GM12878 (cell line): ENCODE measurements around the gene DNAJC2. TPM values are rescaled to one million over a fixed set of nuclear protein-coding genes. Genes with fewer than 3 reads are reported as not detected.

ENCODE experiments used
- ATAC-seq: fragments of 200-7000 bp; cut with Tn5 transposase; 3 replicates; pipeline ENCODE4 v1.9.1; 2020; ENCODE audit warnings: mild to moderate bottlenecking, moderate library complexity
- BruUV-seq: library from RNA; stranded (reverse); fragments of 400-500 nt; replicated peaks from 2 replicates; lab custom pipeline; 2021; lab: Mats Ljungman, UMichigan
- CTCF ChIA-PET: fragments of 300-600 bp; sonication (Branson Sonifier 250); formaldehyde crosslinking; extraction: SDS; loops from one replicate; lab custom pipeline; 2021; ENCODE audit warnings: inconsistent platforms; lab: Yijun Ruan, JAX
- POLR2A ChIA-PET: fragments of 350-600 bp; formaldehyde crosslinking; extraction: SDS; loops from one replicate; lab custom pipeline; 2021; ENCODE audit warnings: inconsistent platforms; lab: Charles Lee
- RAD21 ChIA-PET: fragments of 300-600 bp; sonication (Branson Sonifier 250); formaldehyde crosslinking; loops from one replicate; lab custom pipeline; 2023; ENCODE audit warnings: antibody characterized with exemption; ENCODE audit not compliant: unreplicated experiment; lab: Charles Lee
- SMC1A ChIA-PET: fragments of 300-600 bp; sonication (Branson Sonifier 250); formaldehyde crosslinking; loops from one replicate; lab custom pipeline; 2023; ENCODE audit not compliant: unreplicated experiment, uncharacterized antibody; lab: Charles Lee
- DNase-seq: peaks from one replicate; pipeline ENCODE4 v3.0.0-alpha.2; 2011; ENCODE audit warnings: low read depth, low spot score
- FAIRE-seq: peaks from 3 replicates; lab custom pipeline; 2011; peaks lifted over from hg19 to GRCh38; lab: Jason Lieb, UNC
- H2AFZ ChIP-seq: 2 replicates; pipeline ENCODE4 v1.6.0; 2011; ENCODE audit warnings: low read depth, low read length, control low read depth; ENCODE audit not compliant: control insufficient read depth
- H3K27ac ChIP-seq: 2 replicates; pipeline ENCODE4 v1.5.1; 2011; ENCODE audit warnings: control low read depth; ENCODE audit not compliant: control insufficient read depth, insufficient read depth
- H3K27me3 ChIP-seq, 2 experiments: replicated peaks in 1 of 2; 2 replicates each; pipeline versions ENCODE4 v1.6.0 to v1.6.1; 2011; ENCODE audit warnings: low read length in 1 of 2; ENCODE audit not compliant: control insufficient read depth in 2 of 2, insufficient read depth in 2 of 2
- H3K36me3 ChIP-seq, 2 experiments: 2 replicates each; pipeline ENCODE4 v1.5.1; 2011; ENCODE audit warnings: low read length in 1 of 2; ENCODE audit not compliant: control insufficient read depth in 2 of 2, insufficient read depth in 2 of 2
- H3K4me1 ChIP-seq: 2 replicates; pipeline ENCODE4 v1.6.1; 2011; ENCODE audit warnings: mild to moderate bottlenecking, low read length, moderate library complexity, mixed read lengths; ENCODE audit not compliant: control insufficient read depth, insufficient read depth
- H3K4me2 ChIP-seq: 2 replicates; pipeline ENCODE4 v1.6.0; 2011; ENCODE audit warnings: control low read depth; ENCODE audit not compliant: control insufficient read depth, insufficient read depth
- H3K4me3 ChIP-seq: fragments of 200-600 bp; sonication (generic); 2 replicates; pipeline ENCODE4 v1.5.1; 2016
- H3K79me2 ChIP-seq: 2 replicates; pipeline ENCODE4 v1.6.0; 2011; ENCODE audit warnings: low read length; ENCODE audit not compliant: control insufficient read depth, insufficient read depth
- H3K9ac ChIP-seq: 2 replicates; pipeline ENCODE4 v1.8.0; 2011; ENCODE audit warnings: low read length, control low read depth, mixed read lengths; ENCODE audit not compliant: control insufficient read depth, insufficient read depth
- H3K9me3 ChIP-seq: replicated peaks from 3 replicates; pipeline ENCODE4 v1.5.1; 2011; ENCODE audit warnings: mild to moderate bottlenecking, low read length; ENCODE audit not compliant: control insufficient read depth, insufficient read depth
- H4K20me1 ChIP-seq: 2 replicates; pipeline ENCODE4 v1.6.0; 2011; ENCODE audit not compliant: control insufficient read depth, insufficient read depth
- BACH1 ChIP-seq: fragments of 450-650 bp; IDR thresholded peaks from 2 replicates; pipeline ENCODE4 v1.6.1; 2017; ENCODE audit warnings: mild to moderate bottlenecking, borderline replicate concordance
- EED ChIP-seq: sonication (generic); IDR thresholded peaks from 2 replicates; pipeline ENCODE4 v1.6.1; 2016; ENCODE audit warnings: antibody characterized with exemption, low read depth
- EP300 ChIP-seq, 2 experiments: fragments of 150-350 bp in 1 of 2; IDR thresholded peaks; 2 replicates each; pipeline ENCODE4 v1.6.1; 2011 to 2012; ENCODE audit warnings: low read depth in 2 of 2, low read length in 2 of 2, borderline replicate concordance in 1 of 2, improper control_type of control experiment in 1 of 2, inconsistent platforms in 1 of 2; ENCODE audit not compliant: control insufficient read depth in 1 of 2
- FOXK2 ChIP-seq: fragments of 450-650 bp; IDR thresholded peaks from 2 replicates; pipeline ENCODE4 v1.6.1; 2017; ENCODE audit warnings: mild to moderate bottlenecking, moderate library complexity
- GABPA ChIP-seq: IDR thresholded peaks from 2 replicates; pipeline ENCODE4 v1.6.1; 2014; ENCODE audit warnings: antibody characterized with exemption, low read depth, mild to moderate bottlenecking, inconsistent platforms
- NR2C2 ChIP-seq: IDR thresholded peaks from 2 replicates; pipeline ENCODE4 v1.6.1; 2011; ENCODE audit warnings: borderline replicate concordance, low read depth; ENCODE audit not compliant: control insufficient read depth, insufficient read length
- POLR2AphosphoS2 ChIP-seq: IDR thresholded peaks from 2 replicates; pipeline ENCODE4 v1.6.1; 2011; ENCODE audit warnings: low read depth, mild to moderate bottlenecking, low read length, improper control_type of control experiment, moderate library complexity
- ZNF217 ChIP-seq: fragments of 450-650 bp; IDR thresholded peaks from 2 replicates; pipeline ENCODE4 v1.6.1; 2017; ENCODE audit warnings: antibody characterized with exemption, mild to moderate bottlenecking
- WGBS: methylation state at CpG from one replicate; pipeline ENCODE4 v1.1.6; 2016; ENCODE audit warnings: low lambda C conversion rate; ENCODE audit not compliant: insufficient replicate concordance, insufficient coverage; ENCODE audit errors: missing lambda C conversion rate; 5-methylcytosine and 5-hydroxymethylcytosine counted together
- in situ Hi-C: fragments of 300-500 bp; cut with MboI; formaldehyde crosslinking; loops from 9 replicates; pipeline ENCODE4 v1.14.3; 2018; ENCODE audit warnings: mixed read lengths
- intact Hi-C: fragments of 100-400 bp; cut with micrococcal nuclease; formaldehyde crosslinking; loops from one replicate; pipeline ENCODE4 v1.14.2; 2022; ENCODE audit not compliant: unreplicated experiment
- polyA plus RNA-seq, 11 experiments: library from polyadenylated mRNA; depleted of rRNA in 4 of 11; unstranded in 6 of 11; stranded (reverse) in 5 of 11; fragments of >200 nt; fragmentation: Nextera tagmentation in 4 of 11; fragmentation: Illumina TruSeq in 1 of 11; extraction: Ambion mirVana in 4 of 11; extraction: Trizol in 1 of 11; gene quantifications; 1 replicate in 1 of 11; 2 replicates in 10 of 11; pipeline versions ENCODE4 v1.2.1 to v1.2.3, GENCODE V29; 2011 to 2016; ENCODE audit warnings: inconsistent platforms in 2 of 11, missing spikeins in 2 of 11, low read depth in 1 of 11
- total RNA-seq, 4 experiments: library from RNA; depleted of rRNA in 3 of 4; stranded (reverse); fragments of >200 nt in 3 of 4; fragmentation: Illumina TruSeq in 1 of 4; extraction: Trizol in 1 of 4; gene quantifications; 2 replicates each; pipeline versions ENCODE4 v1.2.1 to v1.2.3, GENCODE V29; 2013 to 2021
- TF ChIP-seq, protein P1 (sequence below): IDR thresholded peaks from 2 replicates; pipeline ENCODE4 v1.6.1; 2012; ENCODE audit warnings: low read depth, low read length, improper control_type of control experiment
- TF ChIP-seq, protein P2 (sequence below): IDR thresholded peaks from 2 replicates; pipeline ENCODE4 v1.6.1; 2012; ENCODE audit warnings: improper control_type of control experiment, low read depth, low read length; ENCODE audit not compliant: insufficient replicate concordance
- TF ChIP-seq, protein P3 (sequence below): fragments of 150-350 bp; IDR thresholded peaks from 2 replicates; pipeline ENCODE4 v1.6.1; 2016; ENCODE audit warnings: low read depth, low read length
- TF ChIP-seq, protein P4 (sequence below): IDR thresholded peaks from 2 replicates; pipeline ENCODE4 v1.6.1; 2011; ENCODE audit warnings: low read depth, mild to moderate bottlenecking, low read length, moderate library complexity, borderline replicate concordance; ENCODE audit errors: extremely low read depth

The DNAJC2 gene
- total and polyA plus RNA-seq, 10 of the 15 experiments (the other 5 are each of a cell fraction or from before 2014, with no cell fraction given), result 18.2 to 63.1 (median 30.6) TPM

DNA sequence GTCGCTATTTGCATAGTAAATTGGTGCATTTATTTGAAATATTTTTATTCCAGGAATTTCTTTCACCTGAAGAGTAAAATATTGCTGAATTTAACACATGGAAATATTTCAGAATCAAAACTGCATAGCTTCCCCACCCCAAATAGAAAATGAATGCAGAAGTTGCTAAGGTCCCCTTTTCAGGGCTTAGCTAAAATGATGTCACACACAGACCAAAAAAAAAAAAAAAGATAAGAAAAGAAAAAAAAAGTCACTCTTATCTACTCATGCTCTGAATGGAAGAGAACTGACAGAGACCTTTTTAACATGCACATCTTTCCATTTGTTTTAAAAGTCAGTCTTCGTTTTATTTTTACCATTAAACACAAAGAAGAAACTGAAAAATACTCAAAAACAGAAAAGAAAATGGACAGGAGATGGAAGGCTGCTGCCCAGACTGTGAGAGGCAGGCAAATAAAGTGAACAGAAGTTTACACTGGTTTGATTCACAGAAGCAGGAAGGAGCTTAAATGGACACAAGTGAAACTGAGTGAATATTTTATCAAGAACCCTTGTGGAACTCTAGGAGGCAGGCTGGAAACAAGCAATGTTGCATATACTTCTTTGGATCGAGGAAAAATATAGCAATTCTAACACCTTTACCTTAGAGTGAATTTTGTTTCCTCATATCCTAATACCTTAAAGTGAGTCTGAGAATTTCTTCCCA, 34.9 kb upstream of the DNAJC2 start:
- SMC1A ChIA-PET, result interaction anchor here (0.7 to 1.5 kb wide), 3 partner anchors 14 to 29 kb away, joined by 3 read pairs; no protein-coding TSS in a partner anchor

More for the DNA sequence above, 34.9 kb upstream of the DNAJC2 start:
- Histone ChIP-seq H4K20me1 (no peaks in the 10 kb centered on the region), H3K4me2 (no peak overlapping the region), H3K9me3 (no peaks in the 10 kb centered on the region), H3K27ac (no peak overlapping the region), H3K4me1 (no peaks in the 10 kb centered on the region), H3K4me3 (no peak overlapping the region), H3K79me2 (no peaks in the 10 kb centered on the region), H3K36me3 (no peaks in the 10 kb centered on the region), H2AFZ (no peak overlapping the region), H3K27me3 (no peaks in the 10 kb centered on the region; a peak in 1 of 4 replicates), H3K9ac (no peak overlapping the region)
- 26% methylated on average over 3 of the region's 3 CpGs for WGBS
- no TSS peak for BruUV-seq
- ATAC-seq, result no peak
- no peak for DNase-seq
- ChIA-PET RAD21 (no interaction called here), POLR2A (no interaction called here), CTCF (interaction anchor here (2.0 kb wide), 1 partner anchor 26 kb away, joined by 6 read pairs; no protein-coding TSS in a partner anchor)
- TF ChIP-seq, protein P1, sequence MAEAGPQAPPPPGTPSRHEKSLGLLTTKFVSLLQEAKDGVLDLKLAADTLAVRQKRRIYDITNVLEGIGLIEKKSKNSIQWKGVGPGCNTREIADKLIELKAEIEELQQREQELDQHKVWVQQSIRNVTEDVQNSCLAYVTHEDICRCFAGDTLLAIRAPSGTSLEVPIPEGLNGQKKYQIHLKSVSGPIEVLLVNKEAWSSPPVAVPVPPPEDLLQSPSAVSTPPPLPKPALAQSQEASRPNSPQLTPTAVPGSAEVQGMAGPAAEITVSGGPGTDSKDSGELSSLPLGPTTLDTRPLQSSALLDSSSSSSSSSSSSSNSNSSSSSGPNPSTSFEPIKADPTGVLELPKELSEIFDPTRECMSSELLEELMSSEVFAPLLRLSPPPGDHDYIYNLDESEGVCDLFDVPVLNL, result no peak
- TF ChIP-seq FOXK2 (no peak), EP300 (IDR thresholded peaks at IDR 0.05; ENCODE audit: borderline replicate concordance in 1 of 2, control insufficient read depth in 1 of 2, low read depth in 2 of 2, low read length in 2 of 2) (no peak), GABPA (no peak), BACH1 (no peak), POLR2AphosphoS2 (no peak), EED (no peak), NR2C2 (no peak), ZNF217 (no peak)
- TF ChIP-seq, protein P2, sequence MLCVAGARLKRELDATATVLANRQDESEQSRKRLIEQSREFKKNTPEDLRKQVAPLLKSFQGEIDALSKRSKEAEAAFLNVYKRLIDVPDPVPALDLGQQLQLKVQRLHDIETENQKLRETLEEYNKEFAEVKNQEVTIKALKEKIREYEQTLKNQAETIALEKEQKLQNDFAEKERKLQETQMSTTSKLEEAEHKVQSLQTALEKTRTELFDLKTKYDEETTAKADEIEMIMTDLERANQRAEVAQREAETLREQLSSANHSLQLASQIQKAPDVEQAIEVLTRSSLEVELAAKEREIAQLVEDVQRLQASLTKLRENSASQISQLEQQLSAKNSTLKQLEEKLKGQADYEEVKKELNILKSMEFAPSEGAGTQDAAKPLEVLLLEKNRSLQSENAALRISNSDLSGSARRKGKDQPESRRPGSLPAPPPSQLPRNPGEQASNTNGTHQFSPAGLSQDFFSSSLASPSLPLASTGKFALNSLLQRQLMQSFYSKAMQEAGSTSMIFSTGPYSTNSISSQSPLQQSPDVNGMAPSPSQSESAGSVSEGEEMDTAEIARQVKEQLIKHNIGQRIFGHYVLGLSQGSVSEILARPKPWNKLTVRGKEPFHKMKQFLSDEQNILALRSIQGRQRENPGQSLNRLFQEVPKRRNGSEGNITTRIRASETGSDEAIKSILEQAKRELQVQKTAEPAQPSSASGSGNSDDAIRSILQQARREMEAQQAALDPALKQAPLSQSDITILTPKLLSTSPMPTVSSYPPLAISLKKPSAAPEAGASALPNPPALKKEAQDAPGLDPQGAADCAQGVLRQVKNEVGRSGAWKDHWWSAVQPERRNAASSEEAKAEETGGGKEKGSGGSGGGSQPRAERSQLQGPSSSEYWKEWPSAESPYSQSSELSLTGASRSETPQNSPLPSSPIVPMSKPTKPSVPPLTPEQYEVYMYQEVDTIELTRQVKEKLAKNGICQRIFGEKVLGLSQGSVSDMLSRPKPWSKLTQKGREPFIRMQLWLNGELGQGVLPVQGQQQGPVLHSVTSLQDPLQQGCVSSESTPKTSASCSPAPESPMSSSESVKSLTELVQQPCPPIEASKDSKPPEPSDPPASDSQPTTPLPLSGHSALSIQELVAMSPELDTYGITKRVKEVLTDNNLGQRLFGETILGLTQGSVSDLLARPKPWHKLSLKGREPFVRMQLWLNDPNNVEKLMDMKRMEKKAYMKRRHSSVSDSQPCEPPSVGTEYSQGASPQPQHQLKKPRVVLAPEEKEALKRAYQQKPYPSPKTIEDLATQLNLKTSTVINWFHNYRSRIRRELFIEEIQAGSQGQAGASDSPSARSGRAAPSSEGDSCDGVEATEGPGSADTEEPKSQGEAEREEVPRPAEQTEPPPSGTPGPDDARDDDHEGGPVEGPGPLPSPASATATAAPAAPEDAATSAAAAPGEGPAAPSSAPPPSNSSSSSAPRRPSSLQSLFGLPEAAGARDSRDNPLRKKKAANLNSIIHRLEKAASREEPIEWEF, result no peak
- TF ChIP-seq, protein P3, sequence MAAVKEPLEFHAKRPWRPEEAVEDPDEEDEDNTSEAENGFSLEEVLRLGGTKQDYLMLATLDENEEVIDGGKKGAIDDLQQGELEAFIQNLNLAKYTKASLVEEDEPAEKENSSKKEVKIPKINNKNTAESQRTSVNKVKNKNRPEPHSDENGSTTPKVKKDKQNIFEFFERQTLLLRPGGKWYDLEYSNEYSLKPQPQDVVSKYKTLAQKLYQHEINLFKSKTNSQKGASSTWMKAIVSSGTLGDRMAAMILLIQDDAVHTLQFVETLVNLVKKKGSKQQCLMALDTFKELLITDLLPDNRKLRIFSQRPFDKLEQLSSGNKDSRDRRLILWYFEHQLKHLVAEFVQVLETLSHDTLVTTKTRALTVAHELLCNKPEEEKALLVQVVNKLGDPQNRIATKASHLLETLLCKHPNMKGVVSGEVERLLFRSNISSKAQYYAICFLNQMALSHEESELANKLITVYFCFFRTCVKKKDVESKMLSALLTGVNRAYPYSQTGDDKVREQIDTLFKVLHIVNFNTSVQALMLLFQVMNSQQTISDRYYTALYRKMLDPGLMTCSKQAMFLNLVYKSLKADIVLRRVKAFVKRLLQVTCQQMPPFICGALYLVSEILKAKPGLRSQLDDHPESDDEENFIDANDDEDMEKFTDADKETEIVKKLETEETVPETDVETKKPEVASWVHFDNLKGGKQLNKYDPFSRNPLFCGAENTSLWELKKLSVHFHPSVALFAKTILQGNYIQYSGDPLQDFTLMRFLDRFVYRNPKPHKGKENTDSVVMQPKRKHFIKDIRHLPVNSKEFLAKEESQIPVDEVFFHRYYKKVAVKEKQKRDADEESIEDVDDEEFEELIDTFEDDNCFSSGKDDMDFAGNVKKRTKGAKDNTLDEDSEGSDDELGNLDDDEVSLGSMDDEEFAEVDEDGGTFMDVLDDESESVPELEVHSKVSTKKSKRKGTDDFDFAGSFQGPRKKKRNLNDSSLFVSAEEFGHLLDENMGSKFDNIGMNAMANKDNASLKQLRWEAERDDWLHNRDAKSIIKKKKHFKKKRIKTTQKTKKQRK, result no peak
- TF ChIP-seq, protein P4, sequence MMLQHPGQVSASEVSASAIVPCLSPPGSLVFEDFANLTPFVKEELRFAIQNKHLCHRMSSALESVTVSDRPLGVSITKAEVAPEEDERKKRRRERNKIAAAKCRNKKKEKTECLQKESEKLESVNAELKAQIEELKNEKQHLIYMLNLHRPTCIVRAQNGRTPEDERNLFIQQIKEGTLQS, result no peak
- in situ Hi-C loops (no loop called here), intact Hi-C loops (no loop called here)
- FAIRE-seq, result no peak
